GM12891 (cell line): Measurements from ENCODE around the gene ZDHHC3.

Source experiments
- DNase-seq: peaks from one replicate; pipeline ENCODE4 v3.0.0; 2011; ENCODE audit warnings: low spot score; ENCODE audit not compliant: insufficient read length
- FAIRE-seq: peaks from 2 replicates; lab custom pipeline; 2011; peaks lifted over from hg19 to GRCh38; lab: Jason Lieb, UNC
- PAX5 ChIP-seq: IDR thresholded peaks from 2 replicates; pipeline ENCODE4 v1.6.1; 2011; ENCODE audit warnings: low read length, moderate library complexity, mild to moderate bottlenecking; ENCODE audit not compliant: insufficient read depth, severe bottlenecking
- POLR2A ChIP-seq: IDR thresholded peaks from 2 replicates; pipeline ENCODE4 v1.6.1; 2011; ENCODE audit warnings: low read depth, low read length, control low read depth
- POLR2AphosphoS5 ChIP-seq: IDR thresholded peaks from 2 replicates; pipeline ENCODE4 v1.6.1; 2011; ENCODE audit warnings: low read depth, low read length, control low read depth
- POU2F2 ChIP-seq: IDR thresholded peaks from 2 replicates; pipeline ENCODE4 v1.6.1; 2011; ENCODE audit warnings: low read depth, mild to moderate bottlenecking, control low read depth, low read length, moderate library complexity
- SPI1 ChIP-seq: IDR thresholded peaks from 2 replicates; pipeline ENCODE4 v1.6.1; 2011; ENCODE audit warnings: low read depth, low read length, control low read depth
- TAF1 ChIP-seq: IDR thresholded peaks from 2 replicates; pipeline ENCODE4 v1.6.1; 2011; ENCODE audit warnings: low read depth, low read length, control low read depth

The ZDHHC3 gene

GRCh38 chr3:44999782-45000181 is 23.8 kb upstream of the ZDHHC3 start:
- no peak for DNase-seq
- no peak for FAIRE-seq
- TF ChIP-seq POLR2AphosphoS5 (no peak), SPI1 (no peak), PAX5 (no peak), POLR2A (no peak), TAF1 (no peak), POU2F2 (no peak)

- DNase-seq (no peak), FAIRE-seq (no peak)
- TF ChIP-seq POU2F2 (no peak), TAF1 (no peak), POLR2A (no peak), PAX5 (no peak), SPI1 (no peak), POLR2AphosphoS5 (no peak)
Measured at GRCh38 chr3:44996556-44996969, 20.6 kb upstream of the ZDHHC3 start.

DNA sequence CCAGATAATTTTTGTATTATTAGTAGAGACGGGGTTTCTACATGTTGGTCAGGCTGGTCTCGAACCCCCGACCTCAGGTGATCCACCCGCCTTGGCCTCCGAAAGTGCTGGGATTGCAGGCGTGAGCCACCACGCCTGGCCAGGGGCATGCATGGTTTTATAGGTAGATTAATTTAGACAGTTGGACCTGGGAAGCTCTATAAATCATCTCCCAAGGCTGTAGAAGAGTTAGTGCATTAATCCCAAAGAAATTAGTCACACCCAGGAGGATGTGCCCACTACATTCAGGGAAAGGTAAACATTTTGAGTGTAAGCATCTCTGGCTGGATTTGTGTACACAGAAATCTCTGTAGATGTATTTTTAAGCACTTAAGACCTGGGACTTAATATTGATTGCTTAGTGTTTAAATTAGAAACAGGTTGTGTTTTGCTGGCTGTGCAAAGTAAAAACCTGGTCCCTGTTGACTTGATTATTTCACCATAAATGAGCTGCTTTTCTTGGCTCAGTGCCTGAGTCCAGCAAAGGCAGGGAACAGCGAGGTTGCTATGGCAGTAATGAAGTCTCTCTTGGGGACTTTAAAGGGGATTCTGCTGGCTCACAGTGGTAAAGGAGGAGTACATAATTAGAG is 19.3 kb upstream of the ZDHHC3 start:
- FAIRE-seq (no peak), DNase-seq (no peak)
- TF ChIP-seq POU2F2 (no peak), SPI1 (no peak), PAX5 (no peak), TAF1 (no peak), POLR2AphosphoS5 (no peak), POLR2A (no peak)

DNA sequence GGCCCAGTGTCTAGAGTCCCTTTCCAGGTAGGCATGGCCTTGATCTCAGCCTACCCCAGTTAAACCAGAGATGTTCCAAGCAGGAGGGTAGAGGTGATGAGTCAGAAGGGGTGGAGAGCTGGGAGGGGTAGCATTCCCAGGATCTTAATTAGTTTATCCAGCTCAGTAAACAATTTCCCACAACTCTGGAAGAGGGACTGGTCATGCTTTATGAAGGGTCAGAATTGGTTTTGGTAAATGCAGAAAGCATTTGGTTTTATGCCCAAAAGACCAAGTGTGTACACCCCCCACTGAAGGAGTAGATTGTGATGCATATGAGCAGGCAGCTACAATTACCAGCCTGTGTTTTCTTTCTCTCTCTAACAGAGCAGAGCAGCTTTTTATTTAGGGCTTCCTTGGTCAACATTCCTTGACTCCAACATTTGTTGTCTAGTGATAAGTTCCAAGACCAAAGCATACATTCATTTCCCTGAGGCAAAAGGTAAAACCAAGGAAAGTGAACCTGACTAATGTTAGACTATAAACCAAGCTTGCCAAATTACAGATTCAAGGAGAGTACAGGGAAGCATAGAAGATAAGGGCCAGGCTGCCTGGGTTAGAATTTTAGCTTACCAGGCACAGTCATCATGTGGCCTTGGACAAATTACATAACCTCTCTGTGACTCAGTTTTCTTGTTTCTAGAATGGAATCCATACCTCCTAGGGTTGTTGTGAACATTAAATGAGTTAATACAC is 17.7 kb upstream of the ZDHHC3 start:
- no peak for FAIRE-seq
- no peak for DNase-seq
- TF ChIP-seq POLR2AphosphoS5 = no peak
- no peak for TF ChIP-seq SPI1

DNA sequence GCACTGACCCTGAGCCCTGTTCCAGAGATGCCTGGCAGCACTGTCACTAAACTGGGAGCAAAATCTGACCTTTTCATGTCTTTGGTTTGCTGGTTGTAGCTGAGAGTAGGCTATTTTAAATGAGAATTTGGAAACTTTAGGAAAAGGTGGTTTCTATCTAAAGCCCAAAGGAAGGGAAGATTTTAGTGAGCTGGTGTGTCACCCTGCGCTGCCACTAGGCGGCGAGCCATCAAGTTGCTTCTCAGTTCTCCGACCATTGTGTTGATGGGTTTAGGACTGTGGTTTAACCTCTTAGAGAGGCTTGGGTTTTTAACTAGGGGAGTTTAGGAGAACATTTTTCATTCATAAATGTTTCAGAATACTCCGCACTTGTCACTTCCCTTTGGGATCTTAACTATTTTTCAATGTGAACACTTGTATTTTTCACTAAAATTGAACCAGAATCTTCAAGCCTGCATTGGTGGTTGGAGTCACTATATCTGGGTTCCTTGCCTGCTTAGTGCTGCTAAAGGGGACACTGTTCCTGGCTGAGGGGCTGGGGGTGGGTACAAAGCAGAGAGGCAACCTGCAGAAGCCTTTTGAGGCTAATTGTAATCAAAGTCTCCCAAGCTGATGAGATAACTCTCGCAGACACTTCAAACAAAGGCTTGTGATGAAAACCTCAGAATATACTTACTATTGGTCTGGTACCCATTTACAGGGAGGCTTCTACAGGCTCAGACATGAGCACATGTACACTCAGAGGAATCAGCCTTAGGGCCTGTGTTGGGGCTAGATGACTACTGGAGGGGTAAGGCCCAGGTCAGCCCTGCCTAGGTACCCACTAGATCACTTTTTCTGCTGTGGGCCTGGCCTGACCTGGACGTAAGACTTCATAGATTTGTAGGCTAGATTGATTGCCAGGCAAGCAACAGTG is 16.8 kb upstream of the ZDHHC3 start:
- FAIRE-seq (no peak), DNase-seq (no peak)
- TF ChIP-seq SPI1 (no peak), TAF1 (no peak), POLR2AphosphoS5 (no peak), POU2F2 (no peak), PAX5 (no peak), POLR2A (no peak)

GRCh38 chr3:44991326-44991725 is 15.4 kb upstream of the ZDHHC3 start:
- TF ChIP-seq PAX5 = no peak
- no peak for TF ChIP-seq POLR2AphosphoS5
- TF ChIP-seq POU2F2 = no peak
- TF ChIP-seq SPI1 = no peak
- no peak for TF ChIP-seq POLR2A
- no peak for TF ChIP-seq TAF1
- no peak for DNase-seq
- no peak for FAIRE-seq

- peak; percentile 47 for FAIRE-seq
- DNase-seq = no peak
- TF ChIP-seq SPI1 = no peak
- TF ChIP-seq POU2F2 = no peak
- TF ChIP-seq TAF1 = no peak
- TF ChIP-seq POLR2AphosphoS5 = no peak
- TF ChIP-seq PAX5 = no peak
- TF ChIP-seq POLR2A = no peak
Measured at GRCh38 chr3:44989636-44990373, 13.8 kb upstream of the ZDHHC3 start.

DNA sequence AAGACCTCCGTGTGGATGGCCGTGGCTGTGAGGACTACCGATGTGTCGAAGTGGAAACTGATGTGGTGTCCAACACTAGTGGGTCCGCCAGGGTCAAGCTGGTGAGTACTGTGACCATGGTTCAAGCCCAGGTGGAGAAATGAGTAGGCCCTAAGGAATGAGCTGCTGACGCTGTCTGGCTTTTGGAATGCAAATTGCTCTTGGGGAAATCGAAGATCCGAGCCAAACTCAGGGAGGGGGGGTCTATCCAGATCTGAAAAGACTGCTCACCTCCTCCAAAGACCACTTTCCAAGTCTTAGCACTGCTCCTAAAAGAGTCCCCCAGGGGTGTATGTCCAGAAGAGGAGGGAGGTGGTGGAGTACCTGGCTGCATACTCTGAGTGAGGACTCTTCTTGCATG is 13.2 kb upstream of the ZDHHC3 start:
- FAIRE-seq (no peak), DNase-seq (no peak)
- TF ChIP-seq POLR2A (no peak), POU2F2 (no peak), PAX5 (no peak), TAF1 (no peak), POLR2AphosphoS5 (no peak), SPI1 (no peak)

DNA sequence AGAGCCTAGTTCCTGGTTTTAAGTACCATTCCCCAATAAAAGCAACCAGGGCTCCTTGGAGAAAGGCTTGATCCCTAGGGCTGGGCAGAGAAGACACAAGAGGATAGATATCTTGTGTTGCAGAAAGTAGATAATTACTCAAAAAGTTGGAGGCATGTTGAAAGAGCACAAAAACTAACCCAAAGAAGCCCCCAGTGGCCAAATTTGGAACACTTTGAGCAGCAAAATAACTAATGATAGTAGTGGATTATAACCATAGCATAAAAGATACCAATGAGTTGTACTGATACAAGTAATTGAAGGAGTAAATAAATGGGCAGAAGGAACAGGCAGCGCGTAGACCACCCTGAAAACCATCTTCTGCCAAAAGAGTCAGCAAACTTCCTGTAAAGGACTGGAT is 12.1 kb upstream of the ZDHHC3 start:
- no peak for FAIRE-seq
- TF ChIP-seq POU2F2 (no peak), SPI1 (no peak), POLR2A (no peak), POLR2AphosphoS5 (no peak), PAX5 (no peak), TAF1 (no peak)
- no peak for DNase-seq
